Uterus (tissue), 4 donors: Measurements from ENCODE around the gene DDAH2. TPM values are rescaled to one million over a fixed set of nuclear protein-coding genes. Genes with fewer than 3 reads are reported as not detected.

Experiments
- DNase-seq, 2 donors: peaks; one replicate each; pipeline ENCODE4 v3.0.0-alpha.2; 2019 to 2020
- H3K27ac ChIP-seq, 2 donors: fragments of 200-600 bp; sonication (generic); 1 replicate in 1 of 2; 2 replicates in 1 of 2; pipeline ENCODE4 v1.5.1; 2016 to 2018
- H3K27me3 ChIP-seq, 2 donors: fragments of 200-600 bp; sonication (generic); one replicate each; pipeline ENCODE4 v1.5.1; 2018 to 2019; ENCODE audit warnings: control low read depth in 1 of 2
- H3K36me3 ChIP-seq, 2 donors: fragments of 200-600 bp; sonication (generic); one replicate each; pipeline ENCODE4 v1.5.1; 2019; ENCODE audit warnings: control low read depth in 1 of 2
- H3K4me1 ChIP-seq, 2 donors: fragments of 200-600 bp; sonication (generic); one replicate each; pipeline ENCODE4 v1.5.1; 2018 to 2019; ENCODE audit warnings: control low read depth in 1 of 2
- H3K4me3 ChIP-seq, 2 donors: fragments of 200-600 bp; sonication (generic); 1 replicate in 1 of 2; 2 replicates in 1 of 2; pipeline ENCODE4 v1.5.1; 2018 to 2019; ENCODE audit warnings: mild to moderate bottlenecking in 1 of 2
- H3K9me3 ChIP-seq, 2 donors: fragments of 200-600 bp; sonication (generic); one replicate each; pipeline ENCODE4 v1.5.1; 2019; ENCODE audit warnings: control low read depth in 1 of 2
- CTCF ChIP-seq, 4 experiments: fragments of 200-600 bp in 2 of 4; fragments of 450-650 bp in 2 of 4; sonication (generic) in 2 of 4; IDR thresholded peaks; one replicate each; pipeline ENCODE4 v1.5.1; 2016 to 2019; ENCODE audit warnings: antibody characterized with exemption in 4 of 4, mild to moderate bottlenecking in 2 of 4, moderate library complexity in 1 of 4
- POLR2A ChIP-seq, 2 donors: fragments of 450-650 bp; IDR thresholded peaks; one replicate each; pipeline ENCODE4 v1.6.1; 2016; ENCODE audit warnings: antibody characterized with exemption in 2 of 2, mild to moderate bottlenecking in 1 of 2, moderate library complexity in 1 of 2
- intact Hi-C: fragments of 100-400 bp; cut with DNase I; formaldehyde crosslinking; loops from one replicate; pipeline ENCODE4 v1.15.1; 2023; ENCODE audit warnings: low total_unique reads
- total RNA-seq, 4 donors: library from RNA; depleted of rRNA in 3 of 4; stranded (reverse); fragments of >200 nt in 3 of 4; gene quantifications; one replicate each; pipeline versions ENCODE4 v1.1.0 to v1.2.4, GENCODE V29; 2014 to 2023
- donor health status: DM: yes; HTN: yes; CAD: no.

Gene DDAH2
- total RNA-seq, 4 donors from 2014 or later: 97.6 to 240 (median 158) TPM

- Histone ChIP-seq H3K4me3 (no peak overlapping the region), H3K4me1 (peaks cover 0 to 5% of the 10 kb centered on the region in 2 donors), H3K27ac (no peak overlapping the region), H3K9me3 (no peaks in the 10 kb centered on the region), H3K36me3 (no peaks in the 10 kb centered on the region), H3K27me3 (no peaks in the 10 kb centered on the region)
- intact Hi-C loops: no loop called here
- DNase-seq: no peak
- TF ChIP-seq CTCF (IDR thresholded peaks at IDR 0.05) (no peak), POLR2A (IDR thresholded peaks at IDR 0.05) (no peak)
Observed at GRCh38 chr6:31744422-31744821, 15.3 kb upstream of the DDAH2 start.

GRCh38 chr6:31742894-31743293 lies 13.8 kb upstream of the DDAH2 start:
- no peaks in the 10 kb centered on the region for H3K36me3 ChIP-seq
- no peaks in the 10 kb centered on the region for H3K27me3 ChIP-seq
- no peak overlapping the region for H3K27ac ChIP-seq
- H3K9me3 ChIP-seq: no peaks in the 10 kb centered on the region
- intact Hi-C loops: no loop called here
- DNase-seq: no peak
- no peak for TF ChIP-seq POLR2A (IDR thresholded peaks at IDR 0.05)
- H3K4me3 ChIP-seq: no peak overlapping the region
- H3K4me1 ChIP-seq: peaks cover 0 to 9% of the 10 kb centered on the region in 2 donors

- Histone ChIP-seq H3K27ac (no peak overlapping the region), H3K36me3 (no peaks in the 10 kb centered on the region), H3K4me3 (no peak overlapping the region), H3K27me3 (no peaks in the 10 kb centered on the region), H3K4me1 (peaks cover 0 to 11% of the 10 kb centered on the region in 2 donors), H3K9me3 (no peaks in the 10 kb centered on the region)
- no peak for DNase-seq
- intact Hi-C loops: no loop called here
- TF ChIP-seq CTCF (IDR thresholded peaks at IDR 0.05): no peak
- no peak for TF ChIP-seq POLR2A (IDR thresholded peaks at IDR 0.05)
Observed at GRCh38 chr6:31741815-31742214, 12.7 kb upstream of the DDAH2 start.

- H3K4me1 ChIP-seq: peaks cover 0 to 13% of the 10 kb centered on the region in 2 donors
- H3K27ac ChIP-seq: peak overlapping the region; percentile 71 to 80
- no peaks in the 10 kb centered on the region for H3K27me3 ChIP-seq
- no peak for TF ChIP-seq POLR2A (IDR thresholded peaks at IDR 0.05)
- TF ChIP-seq CTCF (IDR thresholded peaks at IDR 0.05): no peak
- H3K36me3 ChIP-seq: no peaks in the 10 kb centered on the region
- H3K9me3 ChIP-seq: no peaks in the 10 kb centered on the region
- peak overlapping the region; percentile 60 to 85 for H3K4me3 ChIP-seq
- intact Hi-C loops: no loop called here
- DNase-seq: no peak
Observed at GRCh38 chr6:31740397-31741223, 11.5 kb upstream of the DDAH2 start.

- no peaks in the 10 kb centered on the region for H3K36me3 ChIP-seq
- peak within 1 kb of the TSS; percentile 71 to 80 for H3K27ac ChIP-seq
- TF ChIP-seq CTCF (IDR thresholded peaks at IDR 0.05) (no peak), POLR2A (IDR thresholded peaks at IDR 0.05) (peak; percentile 66 to 72)
Observed at GRCh38 chr6:31739639-31740396, 10.7 kb upstream of the DDAH2 start, which contains the start of gene MSH5. TSS of gene MSH5 (plus strand) at chr6:31740005. CDS start at chr6:31740467, 462 bp downstream.

More at GRCh38 chr6:31739639-31740396, 10.7 kb upstream of the DDAH2 start, which contains the start of gene MSH5:
- Histone ChIP-seq H3K9me3 (no peaks in the 10 kb centered on the region), H3K4me3 (peak within 1 kb of the TSS; percentile 60 to 85), H3K4me1 (peaks cover 0 to 14% of the 10 kb centered on the region in 2 donors), H3K27me3 (no peaks in the 10 kb centered on the region)
- peak; percentile 99 for DNase-seq
- intact Hi-C loops: loop anchor here (10.0 kb wide), 1 partner anchor 55 kb away; the partner anchor contains the start of gene VARS1
